GM10266 (cell line): Measurements from ENCODE around the gene EPAS1.

ENCODE experiments used
- DNase-seq: peaks from one replicate; pipeline ENCODE4 v3.0.0; 2012; ENCODE audit errors: extremely low spot score
- TF ChIP-seq, protein P1 (sequence below): IDR thresholded peaks from 2 replicates; pipeline ENCODE4 v1.5.1; 2012; ENCODE audit warnings: mild to moderate bottlenecking, low read depth; ENCODE audit not compliant: control insufficient read depth, insufficient read depth; ENCODE audit errors: missing control alignments

Gene EPAS1

DNA sequence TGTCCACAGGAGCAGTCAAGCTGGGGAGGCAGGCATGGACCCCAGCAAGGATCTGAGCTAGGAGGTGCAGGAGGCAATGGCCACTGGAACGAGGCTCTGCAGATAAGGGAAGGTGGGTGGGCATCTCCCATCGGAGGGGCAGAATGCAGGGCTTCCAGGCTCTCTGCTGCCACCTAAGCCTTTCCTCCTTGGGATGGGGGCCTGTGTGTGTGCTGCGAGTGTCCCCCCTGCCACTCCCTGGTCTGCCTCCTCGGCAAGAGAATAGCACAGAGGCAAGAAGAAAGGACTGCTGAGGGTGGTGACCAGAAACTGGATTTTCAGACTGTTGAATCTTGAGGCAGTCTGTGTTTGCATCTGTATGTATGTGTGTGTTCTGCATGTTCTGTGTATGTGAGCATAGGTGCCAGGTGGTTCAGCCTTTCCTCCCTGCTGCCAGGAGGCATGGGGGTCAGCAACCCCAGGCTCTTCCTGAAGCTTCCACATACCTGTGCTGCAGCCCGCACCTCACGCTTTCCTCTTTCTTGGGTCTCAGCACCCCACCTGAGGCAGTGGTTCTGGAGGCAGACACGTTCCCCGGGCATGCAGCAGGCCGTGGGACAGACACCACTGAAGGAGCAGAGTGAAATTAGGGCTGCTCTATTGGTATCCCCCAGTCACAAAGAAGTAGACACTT, 86.7 kb downstream of the EPAS1 start:
- DNase-seq = no peak
- TF ChIP-seq, protein P1, sequence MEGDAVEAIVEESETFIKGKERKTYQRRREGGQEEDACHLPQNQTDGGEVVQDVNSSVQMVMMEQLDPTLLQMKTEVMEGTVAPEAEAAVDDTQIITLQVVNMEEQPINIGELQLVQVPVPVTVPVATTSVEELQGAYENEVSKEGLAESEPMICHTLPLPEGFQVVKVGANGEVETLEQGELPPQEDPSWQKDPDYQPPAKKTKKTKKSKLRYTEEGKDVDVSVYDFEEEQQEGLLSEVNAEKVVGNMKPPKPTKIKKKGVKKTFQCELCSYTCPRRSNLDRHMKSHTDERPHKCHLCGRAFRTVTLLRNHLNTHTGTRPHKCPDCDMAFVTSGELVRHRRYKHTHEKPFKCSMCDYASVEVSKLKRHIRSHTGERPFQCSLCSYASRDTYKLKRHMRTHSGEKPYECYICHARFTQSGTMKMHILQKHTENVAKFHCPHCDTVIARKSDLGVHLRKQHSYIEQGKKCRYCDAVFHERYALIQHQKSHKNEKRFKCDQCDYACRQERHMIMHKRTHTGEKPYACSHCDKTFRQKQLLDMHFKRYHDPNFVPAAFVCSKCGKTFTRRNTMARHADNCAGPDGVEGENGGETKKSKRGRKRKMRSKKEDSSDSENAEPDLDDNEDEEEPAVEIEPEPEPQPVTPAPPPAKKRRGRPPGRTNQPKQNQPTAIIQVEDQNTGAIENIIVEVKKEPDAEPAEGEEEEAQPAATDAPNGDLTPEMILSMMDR = no peak

DNA sequence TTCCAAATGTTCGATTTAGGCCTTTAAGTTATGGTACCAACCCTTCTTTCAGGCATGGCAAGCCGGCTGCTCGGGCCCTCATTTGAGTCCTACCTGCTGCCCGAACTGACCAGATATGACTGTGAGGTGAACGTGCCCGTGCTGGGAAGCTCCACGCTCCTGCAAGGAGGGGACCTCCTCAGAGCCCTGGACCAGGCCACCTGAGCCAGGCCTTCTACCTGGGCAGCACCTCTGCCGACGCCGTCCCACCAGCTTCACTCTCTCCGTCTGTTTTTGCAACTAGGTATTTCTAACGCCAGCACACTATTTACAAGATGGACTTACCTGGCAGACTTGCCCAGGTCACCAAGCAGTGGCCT, 87.2 kb downstream of the EPAS1 start:
- DNase-seq = no peak
- TF ChIP-seq, protein P1 = no peak

DNA sequence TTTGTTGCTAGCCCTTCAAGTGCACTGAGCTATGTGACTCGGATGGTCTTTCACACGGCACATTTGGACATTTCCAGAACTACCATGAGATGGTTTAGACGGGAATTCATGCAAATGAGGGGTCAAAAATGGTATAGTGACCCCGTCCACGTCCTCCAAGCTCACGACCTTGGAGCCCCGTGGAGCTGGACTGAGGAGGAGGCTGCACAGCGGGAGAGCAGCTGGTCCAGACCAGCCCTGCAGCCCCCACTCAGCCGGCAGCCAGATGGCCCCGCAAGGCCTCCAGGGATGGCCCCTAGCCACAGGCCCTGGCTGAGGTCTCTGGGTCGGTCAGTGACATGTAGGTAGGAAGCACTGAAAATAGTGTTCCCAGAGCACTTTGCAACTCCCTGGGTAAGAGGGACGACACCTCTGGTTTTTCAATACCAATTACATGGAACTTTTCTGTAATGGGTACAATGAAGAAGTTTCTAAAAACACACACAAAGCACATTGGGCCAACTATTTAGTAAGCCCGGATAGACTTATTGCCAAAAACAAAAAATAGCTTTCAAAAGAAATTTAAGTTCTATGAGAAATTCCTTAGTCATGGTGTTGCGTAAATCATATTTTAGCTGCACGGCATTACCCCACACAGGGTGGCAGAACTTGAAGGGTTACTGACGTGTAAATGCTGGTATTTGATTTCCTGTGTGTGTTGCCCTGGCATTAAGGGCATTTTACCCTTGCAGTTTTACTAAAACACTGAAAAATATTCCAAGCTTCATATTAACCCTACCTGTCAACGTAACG, 88.8 kb downstream of the EPAS1 start:
- no peak for DNase-seq
- TF ChIP-seq, protein P1 = no peak

DNA sequence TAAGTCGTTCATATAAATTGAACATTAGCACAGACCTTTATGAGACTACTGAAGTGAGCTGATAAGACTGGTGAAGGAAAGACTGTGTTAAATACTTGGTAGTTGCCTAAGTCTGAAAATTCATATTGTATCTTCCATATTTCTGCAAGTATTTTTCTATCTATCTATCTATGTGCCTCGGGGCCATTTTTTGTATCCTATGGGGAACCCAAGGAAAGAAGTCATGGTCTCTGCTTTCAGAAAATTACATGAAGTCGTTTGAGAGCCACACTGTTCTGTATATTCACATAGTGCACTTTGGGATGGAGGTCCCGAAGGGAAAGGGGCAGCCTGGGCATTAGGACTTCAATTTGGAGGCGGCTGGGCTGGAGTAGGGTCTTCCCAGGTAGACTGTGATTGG, 89.6 kb downstream of the EPAS1 start:
- DNase-seq = no peak
- TF ChIP-seq, protein P1 = no peak

GRCh38 chr2:46387292-46387691, 90.1 kb downstream of the EPAS1 start:
- TF ChIP-seq, protein P1 = no peak

DNA sequence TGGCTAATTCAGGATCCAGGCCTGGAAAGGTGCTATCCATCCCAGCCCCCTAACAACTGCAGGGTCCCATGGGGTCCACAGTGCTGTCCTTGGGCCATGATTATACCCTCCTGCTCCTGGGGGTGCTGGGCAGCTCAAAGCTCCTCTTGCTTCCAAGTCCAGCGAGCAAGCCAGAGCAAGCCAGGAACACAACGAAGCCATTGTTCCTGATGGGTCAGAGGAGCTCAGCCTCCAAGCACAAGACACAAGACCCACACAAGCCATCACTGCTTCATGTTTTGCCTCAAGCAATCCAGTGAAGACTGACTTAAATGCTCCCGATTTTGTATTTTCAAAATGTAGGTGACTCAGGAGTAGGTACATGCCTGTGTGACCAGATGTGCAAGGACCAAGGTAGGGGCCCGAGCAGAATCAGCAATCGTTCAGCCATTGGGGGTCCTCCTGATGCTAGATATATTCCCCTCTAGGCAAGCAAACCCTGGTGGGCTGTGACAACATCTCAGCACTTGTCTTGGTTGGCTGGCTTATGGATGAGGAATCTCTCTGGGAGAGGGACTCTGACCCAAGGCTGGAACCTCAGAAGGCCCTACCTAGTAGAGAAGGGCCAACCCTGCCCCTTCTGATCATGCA, 90.8 kb downstream of the EPAS1 start:
- TF ChIP-seq, protein P1 = no peak
- DNase-seq = no peak

More at GRCh38 chr2:46387292-46387691, 90.1 kb downstream of the EPAS1 start:
- no peak for DNase-seq
